Measurements from ENCODE around the gene ELOA.
"Not testable (repeated sequence)": the region's sequence is repeated elsewhere in the genome, so short reads cannot be mapped to it uniquely, and the experiment has no call there.

The ELOA gene, protein sequence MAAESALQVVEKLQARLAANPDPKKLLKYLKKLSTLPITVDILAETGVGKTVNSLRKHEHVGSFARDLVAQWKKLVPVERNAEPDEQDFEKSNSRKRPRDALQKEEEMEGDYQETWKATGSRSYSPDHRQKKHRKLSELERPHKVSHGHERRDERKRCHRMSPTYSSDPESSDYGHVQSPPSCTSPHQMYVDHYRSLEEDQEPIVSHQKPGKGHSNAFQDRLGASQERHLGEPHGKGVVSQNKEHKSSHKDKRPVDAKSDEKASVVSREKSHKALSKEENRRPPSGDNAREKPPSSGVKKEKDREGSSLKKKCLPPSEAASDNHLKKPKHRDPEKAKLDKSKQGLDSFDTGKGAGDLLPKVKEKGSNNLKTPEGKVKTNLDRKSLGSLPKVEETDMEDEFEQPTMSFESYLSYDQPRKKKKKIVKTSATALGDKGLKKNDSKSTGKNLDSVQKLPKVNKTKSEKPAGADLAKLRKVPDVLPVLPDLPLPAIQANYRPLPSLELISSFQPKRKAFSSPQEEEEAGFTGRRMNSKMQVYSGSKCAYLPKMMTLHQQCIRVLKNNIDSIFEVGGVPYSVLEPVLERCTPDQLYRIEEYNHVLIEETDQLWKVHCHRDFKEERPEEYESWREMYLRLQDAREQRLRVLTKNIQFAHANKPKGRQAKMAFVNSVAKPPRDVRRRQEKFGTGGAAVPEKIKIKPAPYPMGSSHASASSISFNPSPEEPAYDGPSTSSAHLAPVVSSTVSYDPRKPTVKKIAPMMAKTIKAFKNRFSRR

DNA sequence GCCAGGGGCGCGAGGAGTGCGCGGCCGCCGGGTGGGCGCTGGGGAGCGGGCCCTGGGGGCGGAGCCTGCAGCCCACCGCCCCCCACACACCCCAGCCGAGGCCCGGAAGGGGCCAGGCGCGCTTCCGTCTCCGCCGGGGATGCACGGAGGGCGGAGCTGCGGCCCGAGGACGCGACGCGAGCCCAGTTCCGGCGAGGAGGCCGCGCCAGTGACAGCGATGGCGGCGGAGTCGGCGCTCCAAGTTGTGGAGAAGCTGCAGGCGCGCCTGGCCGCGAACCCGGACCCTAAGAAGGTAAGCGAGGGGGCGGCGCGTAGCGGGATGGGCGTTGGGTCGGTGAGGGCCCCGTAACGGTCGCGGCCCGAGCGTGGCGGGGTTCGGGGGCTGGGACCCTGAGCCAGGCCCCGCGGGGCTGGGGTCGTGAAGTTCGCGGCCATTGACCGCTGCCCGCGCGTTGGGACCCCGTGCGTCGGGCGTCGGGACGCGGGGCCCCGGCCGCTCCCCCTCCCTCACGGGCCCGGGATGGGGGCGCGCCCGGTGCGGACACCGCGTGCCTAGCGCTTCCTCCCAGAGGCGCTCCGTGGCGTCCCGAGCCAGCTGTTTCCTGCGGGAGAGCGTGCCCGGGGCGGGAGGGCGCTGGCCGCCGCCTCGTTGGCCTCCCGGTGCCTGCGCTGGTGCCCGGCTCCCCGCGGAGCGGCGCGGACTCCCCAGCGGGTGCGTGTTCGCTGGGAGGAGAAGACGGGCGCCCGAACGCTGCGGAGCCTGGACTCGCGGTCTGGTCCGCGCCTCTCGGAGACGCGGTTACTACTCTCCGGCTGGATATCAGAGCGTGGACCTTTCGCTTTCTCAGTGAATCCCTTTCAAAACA, at the start of gene ELOA:
Gene ELOA, plus strand, starts transcription at position 185 of the 866 bp plus-strand sequence. Its CDS starts 33 bp downstream, at position 218.
- peak; percentile 62 to 73 for DNase-seq

DNA sequence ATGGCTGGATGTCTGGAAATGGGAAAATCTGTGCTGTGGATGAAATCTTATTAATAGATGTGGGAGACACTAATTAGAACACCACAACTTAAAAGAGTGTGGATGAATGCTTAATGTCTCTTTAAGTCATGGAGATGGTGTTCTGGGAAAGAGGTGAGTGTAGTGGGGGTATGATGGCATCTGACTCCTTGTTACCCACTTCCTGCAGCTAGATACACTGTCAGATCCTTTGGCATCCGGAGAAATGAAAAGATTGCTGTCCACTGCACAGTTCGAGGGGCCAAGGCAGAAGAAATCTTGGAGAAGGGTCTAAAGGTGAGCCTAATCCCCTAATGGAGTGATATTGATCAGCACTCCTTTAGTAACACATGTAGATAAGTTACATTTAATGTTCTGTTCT, 49.7 kb upstream of the ELOA start:
- DNase-seq, result no peak

DNA sequence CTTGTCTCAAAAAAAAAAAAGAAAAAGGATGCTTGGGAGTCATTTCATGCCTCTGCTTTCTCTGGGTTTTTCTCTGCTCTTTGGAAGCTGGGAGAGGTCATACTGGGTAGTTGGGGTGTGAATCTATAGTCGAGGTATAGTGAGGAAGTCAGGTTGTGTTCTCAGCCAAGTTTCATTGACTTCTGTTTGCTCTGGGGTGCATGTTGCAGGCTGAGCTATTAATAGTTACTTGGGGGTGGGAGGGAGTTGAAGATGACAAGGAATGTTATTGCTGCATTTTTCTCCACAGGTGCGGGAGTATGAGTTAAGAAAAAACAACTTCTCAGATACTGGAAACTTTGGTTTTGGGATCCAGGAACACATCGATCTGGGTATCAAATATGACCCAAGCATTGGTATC, 48.9 kb upstream of the ELOA start:
- DNase-seq, result no peak

DNA sequence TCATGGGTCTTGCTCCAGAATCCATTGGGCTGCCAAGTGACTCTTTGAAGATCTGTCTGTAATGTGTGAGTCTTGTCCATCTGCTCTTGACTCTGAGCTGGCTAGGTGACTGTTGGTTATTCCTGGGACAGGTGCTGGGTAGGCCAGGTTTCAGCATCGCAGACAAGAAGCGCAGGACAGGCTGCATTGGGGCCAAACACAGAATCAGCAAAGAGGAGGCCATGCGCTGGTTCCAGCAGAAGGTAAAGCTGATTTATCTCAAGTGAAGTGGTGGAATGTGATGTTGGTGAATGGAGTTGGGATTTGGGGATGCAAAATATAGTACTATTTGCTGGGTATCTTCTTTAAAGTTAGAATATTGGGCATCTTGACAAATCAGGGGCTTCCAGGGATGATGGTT, 47.6 kb upstream of the ELOA start:
- DNase-seq, result no peak

DNA sequence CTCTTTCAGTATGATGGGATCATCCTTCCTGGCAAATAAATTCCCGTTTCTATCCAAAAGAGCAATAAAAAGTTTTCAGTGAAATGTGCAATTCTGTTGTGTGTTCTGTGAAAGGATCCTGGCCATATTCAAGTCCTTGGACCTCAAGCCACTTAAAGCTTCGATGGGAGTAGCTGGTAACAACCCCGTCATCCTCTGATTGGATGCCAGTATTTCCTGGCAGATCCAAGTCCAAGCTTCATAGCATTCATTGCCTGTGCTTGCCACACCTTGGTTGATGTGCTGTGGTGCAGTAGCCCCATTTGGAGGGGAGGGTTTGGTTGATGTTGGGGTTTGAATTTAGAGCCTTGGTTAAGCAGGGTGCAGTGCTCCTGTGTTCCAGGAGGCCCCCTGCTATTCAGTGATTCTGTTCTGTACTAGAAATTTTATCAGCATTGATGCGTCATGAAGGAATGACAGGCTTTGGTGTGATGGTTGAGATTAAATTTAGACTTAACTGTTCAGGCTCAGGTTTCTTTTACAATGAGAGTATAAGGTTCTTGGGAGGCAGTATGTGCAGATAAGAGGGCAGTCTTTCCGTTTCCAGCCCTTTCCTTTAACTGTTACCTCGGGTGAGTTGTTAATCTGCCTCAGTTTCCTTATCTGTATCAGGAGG, 46.8 kb upstream of the ELOA start:
- no peak for DNase-seq

DNA sequence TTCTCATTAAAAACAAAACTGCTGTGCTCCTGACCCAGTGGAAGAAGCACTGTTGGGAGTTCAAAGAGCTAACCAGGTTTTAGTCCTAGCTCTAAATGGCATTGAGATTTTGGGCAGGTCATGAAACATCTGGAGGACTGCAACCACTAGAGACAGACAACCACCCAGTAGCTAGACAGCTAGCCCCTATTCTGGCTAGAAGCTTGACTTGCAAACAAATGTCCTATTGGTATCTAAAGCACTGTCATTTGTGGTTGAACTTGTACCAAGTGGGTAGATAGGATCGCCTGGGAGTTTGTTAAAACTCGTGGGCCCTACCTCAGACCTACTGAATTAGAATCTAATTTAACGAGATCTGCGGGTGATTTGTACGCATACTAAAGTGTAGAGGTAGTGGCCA, 44.8 kb upstream of the ELOA start:
- DNase-seq, result no peak

DNA sequence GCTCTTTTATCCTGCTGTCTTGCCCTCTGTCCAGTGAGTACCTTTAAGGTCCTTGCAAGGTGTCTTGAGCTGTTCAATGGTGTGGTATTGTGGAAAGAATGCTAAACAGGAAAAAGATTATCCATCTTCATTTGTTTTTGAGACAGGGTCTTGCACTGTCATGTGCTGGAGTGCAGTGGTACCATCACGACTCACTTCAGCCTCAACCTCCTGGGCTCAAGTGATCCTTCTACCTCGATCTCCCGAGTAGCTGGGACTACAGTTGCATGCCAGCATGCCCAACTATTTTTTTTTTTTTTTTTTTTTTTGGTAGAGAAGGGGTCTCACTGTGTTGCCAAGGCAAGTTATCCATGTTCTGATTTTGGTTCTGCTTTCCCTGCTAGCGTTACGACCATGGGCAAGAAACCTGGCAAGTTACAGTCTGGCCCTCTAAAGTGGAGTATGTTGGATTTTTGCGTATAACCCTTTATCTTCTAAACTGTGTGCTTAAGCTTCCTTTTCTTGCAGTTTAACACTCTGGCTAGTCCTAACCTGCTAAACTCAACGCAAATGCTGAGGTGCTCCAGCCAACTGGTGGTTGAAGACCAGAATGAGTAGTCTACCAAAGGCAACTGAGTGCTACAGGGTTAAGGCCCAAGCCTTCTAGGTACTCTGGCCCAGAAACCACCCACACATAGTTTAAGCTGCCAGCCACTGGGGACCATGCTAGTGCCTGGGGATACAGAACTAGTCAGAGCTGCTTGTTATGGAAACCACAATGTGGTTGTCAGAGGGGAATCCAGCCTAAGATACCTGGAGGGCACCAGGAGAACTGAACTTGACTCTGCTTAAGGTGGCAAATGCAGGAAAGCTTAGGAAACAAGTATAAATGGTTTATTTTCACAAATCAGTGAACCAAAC, 43.7 kb upstream of the ELOA start:
- no peak for DNase-seq

DNA sequence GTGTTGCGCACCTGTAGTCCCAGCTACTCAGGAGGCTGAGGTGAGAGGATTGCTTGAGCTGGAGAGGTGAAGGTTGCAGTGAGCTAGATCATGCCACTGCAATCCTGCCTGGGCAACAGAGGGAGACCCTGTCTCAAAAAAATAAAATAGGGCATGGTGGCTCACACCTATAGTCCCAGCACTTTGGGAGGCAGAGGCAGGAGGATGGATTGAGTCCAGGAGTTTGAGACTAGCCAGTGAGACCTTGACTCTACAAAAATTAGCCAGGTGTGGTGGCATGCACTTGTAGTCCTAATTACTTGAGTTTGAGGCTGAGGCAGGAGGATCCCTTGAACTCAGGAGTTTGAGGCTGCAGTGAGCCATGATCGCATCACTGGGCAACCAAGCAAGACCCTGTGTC, 42.0 kb upstream of the ELOA start:
- no peak for DNase-seq

DNA sequence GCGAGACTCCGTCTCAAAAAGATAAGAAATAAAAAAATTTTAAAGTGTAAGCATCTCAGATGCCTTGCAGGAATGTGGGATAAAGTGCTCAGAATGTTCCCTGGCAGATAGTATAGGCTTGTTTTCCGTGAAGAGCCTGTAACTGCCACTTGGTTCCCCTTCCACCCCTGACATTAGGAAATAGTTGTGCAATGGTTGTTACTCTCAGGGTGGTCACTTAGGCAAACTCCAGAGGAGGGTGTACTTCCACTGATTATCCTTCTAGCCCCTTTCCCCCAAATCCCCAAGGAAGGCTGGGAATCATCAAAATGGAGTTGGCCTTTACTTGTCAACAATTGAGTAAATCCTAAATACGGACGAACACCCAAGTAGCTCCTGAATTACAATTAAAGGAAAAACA, 41.3 kb upstream of the ELOA start:
- DNase-seq, result no peak

DNA sequence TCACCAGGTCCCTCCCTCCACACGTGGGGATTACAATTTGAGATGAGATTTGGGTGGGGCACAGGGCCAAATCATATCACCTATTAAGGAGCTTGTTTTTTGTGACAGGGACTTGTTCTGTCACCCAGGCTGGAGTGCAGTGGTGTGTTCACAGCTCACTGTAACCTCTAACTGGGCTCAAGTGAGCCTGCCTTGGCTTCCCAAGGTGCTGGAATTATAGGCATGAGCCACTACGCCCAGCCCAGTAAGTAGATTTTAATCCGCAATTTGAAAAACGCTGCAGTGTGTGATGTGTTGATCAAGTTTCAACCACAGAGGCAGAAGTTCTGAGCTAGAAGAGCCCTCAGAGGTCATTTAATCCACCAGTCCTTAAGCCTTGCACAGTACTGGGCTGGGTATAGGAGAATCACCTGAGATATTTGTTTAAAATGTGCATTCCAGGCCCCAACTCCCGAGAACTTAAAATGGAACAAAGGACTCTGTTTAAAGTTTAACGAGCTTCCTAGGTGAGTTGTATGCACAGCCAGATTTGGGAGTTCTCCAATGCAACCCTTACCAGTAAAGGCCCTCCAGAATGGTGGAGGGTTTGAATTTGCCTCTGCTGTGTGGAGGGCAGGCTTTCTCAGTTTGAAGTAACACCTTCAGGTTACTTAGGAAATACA, 38.3 kb upstream of the ELOA start:
- DNase-seq, result no peak

DNA sequence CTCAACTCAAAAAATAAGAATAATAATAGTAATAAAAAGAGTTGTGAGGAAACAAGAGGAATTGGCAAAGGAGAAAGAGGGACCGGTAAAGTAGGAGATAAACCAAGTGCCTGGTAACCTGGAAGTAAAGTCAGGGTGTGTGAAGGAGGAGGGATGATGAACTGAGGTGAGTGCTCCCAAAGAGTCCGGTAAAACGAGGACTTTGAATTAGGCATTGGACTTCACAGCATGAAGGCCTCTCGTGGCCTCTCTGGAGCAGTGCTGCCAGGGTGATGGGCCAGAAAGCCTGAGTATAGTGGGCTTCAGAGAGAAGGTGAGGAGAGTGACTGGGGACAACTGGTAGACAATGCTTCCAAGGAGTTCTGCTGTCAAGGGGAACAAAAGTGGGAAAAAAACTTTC, 34.0 kb upstream of the ELOA start:
- DNase-seq, result no peak

DNA sequence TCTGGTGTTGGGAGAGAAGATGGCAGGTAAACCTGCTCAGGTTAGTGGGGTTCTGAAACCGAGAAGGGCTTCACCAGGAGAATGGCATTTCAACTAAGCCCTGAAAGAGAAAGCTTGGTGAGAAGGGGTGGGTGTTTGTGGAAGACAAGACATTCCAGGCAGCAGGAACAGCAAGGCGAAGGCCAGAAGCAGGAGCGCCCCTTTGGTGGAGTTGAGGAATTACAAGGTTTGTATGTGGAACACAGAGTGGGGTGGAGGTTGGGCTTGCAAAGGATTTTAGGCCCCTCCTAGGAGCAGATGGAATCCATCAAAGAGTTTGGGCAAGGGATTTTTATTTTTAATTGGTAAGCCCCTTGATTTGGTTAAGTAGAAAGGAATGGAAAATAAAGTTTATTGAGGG, 24.8 kb upstream of the ELOA start:
- no peak for DNase-seq

DNA sequence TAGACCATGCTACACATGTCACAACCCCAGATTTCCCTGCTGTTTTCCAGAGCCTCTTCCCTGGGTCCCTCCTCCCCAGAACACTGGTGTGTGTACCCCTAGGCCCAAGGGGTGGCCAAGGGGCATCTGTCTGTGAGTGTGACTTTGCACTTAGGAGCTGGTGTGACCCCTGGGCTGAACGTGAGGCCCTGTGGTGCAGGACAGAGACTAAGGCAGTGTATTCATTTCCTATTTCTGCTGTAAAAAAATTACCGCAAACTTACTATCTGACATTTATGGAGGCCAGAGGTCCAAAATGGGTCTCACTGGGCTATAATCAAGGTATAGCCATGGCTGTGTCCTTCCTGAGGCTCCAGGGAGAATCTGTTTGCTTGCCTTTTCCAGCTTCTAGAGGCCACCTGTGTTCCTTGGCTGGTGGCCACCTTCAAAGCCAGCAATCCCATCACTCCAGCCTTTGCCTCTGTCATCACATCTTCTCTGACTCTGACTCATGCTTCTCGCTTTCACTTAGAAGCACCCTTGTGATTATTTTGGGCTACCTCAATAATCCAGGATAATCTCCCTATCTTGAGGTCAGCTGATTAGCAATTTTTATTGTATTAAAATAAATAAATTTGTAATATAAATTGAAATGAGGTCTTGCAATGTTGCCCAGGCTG, 24.0 kb upstream of the ELOA start:
- no peak for DNase-seq

DNA sequence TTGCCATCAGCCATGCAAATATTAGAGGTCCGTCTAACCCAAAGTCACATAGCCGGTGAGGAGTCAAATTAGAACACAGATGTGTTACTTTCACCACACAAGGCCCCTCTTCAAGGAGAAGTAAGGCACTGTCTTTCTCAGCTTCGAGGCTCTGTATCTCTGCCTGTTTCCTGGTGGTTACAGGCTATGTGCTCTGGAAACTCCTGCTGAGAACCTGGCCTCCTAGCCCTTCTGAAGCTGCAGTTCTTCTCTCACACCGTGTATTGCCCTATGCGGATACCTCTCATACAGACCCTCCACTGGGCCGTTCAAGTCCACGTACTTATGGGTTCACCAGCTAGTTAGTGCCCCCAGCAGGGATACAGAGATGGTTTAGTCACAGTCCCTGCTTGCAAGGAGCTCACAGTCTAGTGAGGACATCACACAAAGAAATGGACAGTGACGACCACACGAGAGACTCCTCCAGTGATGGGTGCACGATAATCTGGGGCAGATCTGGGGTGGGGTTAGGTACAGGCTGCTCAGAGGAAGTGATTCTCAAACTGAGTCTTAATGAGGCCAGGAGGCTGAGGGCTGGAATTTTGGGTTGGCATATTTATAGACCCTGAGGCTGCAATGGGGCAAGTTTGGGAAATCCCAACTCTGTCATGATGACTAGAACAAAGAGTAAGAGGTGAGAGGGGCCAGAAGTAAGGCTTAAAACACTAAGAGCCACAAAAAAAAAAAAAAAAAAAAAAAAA, 22.8 kb upstream of the ELOA start:
- DNase-seq, result peak in 1 of 2 donors; percentile 22

DNA sequence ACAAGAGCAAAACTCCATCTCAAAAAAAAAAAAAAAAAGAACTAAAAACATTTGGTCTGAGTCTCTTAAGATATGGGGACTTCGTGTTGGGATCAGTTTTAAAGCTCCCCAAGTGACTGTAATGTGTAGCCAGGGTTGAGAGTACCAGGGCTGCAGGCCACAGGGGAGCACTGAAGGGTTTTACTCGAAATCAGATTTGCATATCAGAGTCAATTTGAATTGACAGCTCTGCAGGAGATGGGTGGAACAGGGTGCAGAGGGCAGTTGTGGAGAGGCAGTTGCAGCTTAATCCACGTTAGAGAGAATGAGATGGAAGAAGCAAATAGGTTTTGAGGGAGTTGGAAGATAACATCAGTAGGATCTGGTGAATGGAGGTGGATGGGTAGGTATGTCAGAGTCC, 20.6 kb upstream of the ELOA start:
- DNase-seq, result no peak

DNA sequence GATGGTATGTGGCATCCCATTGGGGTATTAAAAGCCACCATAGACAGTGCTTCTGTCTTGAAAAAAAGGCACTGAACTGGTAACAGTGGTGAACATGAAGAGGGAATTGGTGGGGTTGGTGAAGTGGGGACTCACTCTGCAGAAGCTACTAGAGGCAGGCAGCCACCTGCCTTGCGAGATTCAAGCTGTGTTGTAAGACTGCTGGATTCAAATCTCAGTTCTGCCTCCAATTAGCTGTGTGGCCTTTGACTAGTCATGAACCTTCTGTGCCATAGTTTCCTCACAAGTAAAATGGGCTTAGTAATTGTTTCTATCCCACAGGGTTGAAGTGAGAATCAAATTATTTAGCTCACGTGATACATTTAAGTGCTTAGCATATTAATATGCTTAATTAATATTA, 16.6 kb upstream of the ELOA start:
- DNase-seq, result no peak

DNA sequence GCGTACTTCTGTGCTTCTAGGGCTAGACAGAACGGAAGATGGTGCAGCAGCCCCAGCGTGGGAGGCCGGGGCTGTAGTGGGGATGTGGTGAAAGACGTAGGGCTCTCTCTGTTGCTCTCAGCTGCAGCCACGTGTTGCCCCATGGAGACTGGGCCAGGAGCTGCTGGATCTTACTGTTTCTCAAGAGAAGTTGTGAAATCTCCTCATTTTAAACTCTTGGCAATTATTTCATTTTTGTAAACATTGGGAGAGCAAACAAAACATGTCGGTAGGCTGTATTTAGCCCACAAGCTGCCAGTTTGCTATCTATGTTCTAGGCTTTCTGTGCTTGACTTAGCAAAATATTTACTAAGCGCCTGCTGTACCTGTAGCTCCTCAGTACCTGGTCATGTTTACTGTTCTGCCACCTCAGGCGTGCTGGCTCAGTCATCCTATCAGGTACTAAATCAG, 15.9 kb upstream of the ELOA start:
- no peak for DNase-seq

DNA sequence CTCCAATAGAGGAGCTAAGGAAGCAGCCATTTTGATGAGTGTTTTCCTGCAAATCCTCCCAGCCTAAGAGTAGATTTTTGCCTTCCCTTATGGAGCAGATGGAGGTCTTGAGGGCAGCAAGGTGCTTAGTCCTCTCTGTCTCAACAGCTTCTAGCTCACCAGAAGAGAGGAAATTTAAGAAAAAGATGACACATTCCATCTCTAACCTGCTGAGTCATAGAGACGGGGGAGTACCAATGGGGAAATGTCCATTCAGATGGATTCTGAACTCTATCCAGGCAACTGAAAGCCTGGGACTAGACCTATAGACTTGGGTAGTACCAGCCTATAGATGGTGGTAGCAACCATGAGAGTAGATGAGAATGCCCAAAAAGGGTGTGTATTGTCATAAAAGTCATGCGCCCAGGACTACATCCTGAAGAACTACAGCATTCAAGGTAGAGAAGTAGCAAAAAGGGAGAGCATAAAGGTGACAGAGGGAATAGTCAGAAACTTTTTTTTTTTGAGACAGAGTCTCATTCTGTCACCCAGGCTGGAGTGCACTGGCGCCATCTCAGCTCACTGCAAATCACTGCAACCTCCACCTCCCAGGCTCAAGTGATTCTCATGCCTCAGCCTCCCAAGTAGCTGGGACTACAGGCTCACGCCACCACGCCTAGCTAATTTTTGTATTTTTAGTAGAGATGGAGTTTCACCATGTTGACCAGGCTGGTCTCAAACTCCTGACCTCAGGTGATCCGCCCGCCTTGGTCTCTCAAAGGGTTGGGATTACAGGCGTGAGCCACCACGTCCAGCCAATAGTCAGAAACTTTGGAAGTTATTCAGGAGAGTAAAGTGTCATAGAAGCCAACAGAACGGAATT, 10.7 kb upstream of the ELOA start:
- DNase-seq, result no peak

DNA sequence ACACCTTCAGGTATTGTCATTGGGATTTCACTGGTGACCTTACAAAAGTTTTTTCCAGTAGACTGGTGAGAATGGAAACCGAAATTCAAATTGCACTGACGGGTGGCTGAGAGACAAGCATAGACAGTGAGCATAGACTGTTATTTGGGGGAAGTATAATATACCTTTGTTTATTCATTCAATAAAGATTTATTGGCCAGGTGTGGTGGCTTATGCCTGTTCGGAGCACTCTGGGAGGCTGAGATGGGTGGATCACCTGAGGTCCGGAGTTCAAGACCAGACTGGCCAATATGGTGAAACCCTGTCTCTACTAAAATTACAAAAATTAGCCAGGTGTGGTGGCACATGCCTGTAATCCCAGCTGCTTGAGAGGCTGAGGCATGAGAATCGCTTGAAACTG, 10.0 kb upstream of the ELOA start:
- DNase-seq, result not testable (repeated sequence)
